Endothelial cell of umbilical vein (primary cell): ENCODE results near the gene ETS1. TPM values are rescaled to one million over a fixed set of nuclear protein-coding genes. Genes with fewer than 3 reads are reported as not detected.

Source experiments
- BruUV-seq: library from RNA; stranded (reverse); fragments of 400-500 nt; replicated peaks from 2 replicates; lab custom pipeline; 2021; lab: Mats Ljungman, UMichigan
- CTCF ChIA-PET: fragments of 300-600, 350-600 bp; sonication (Branson Sonifier 250); formaldehyde crosslinking; loops from one replicate; lab custom pipeline; 2021; ENCODE audit warnings: antibody characterized with exemption, inconsistent platforms; lab: Charles Lee
- POLR2A ChIA-PET: fragments of 300-600, 350-600 bp; sonication (Branson Sonifier 250); formaldehyde crosslinking; loops from one replicate; lab custom pipeline; 2021; ENCODE audit warnings: antibody characterized with exemption, inconsistent platforms; lab: Charles Lee
- DNase-seq: peaks from one replicate; pipeline ENCODE4 v3.0.0-alpha.2; 2011; ENCODE audit warnings: low read depth, low spot score
- FAIRE-seq: peaks from 2 replicates; lab custom pipeline; 2011; peaks lifted over from hg19 to GRCh38; lab: Jason Lieb, UNC
- H2AFZ ChIP-seq: 2 replicates; pipeline ENCODE4 v1.6.0; 2012; ENCODE audit warnings: low read depth, low read length, control low read depth, inconsistent platforms
- H3K27ac ChIP-seq: 2 replicates; pipeline ENCODE4 v1.5.1; 2011; ENCODE audit warnings: low read depth, mild to moderate bottlenecking, control low read depth, low read length, moderate library complexity; ENCODE audit not compliant: insufficient read depth
- H3K27me3 ChIP-seq, 2 experiments: 2 replicates each; pipeline versions ENCODE4 v1.6.0 to v1.6.1; 2011; ENCODE audit warnings: low read length in 2 of 2, mixed read lengths in 1 of 2; ENCODE audit not compliant: control insufficient read depth in 2 of 2, insufficient read depth in 2 of 2
- H3K36me3 ChIP-seq, 2 experiments: 2 replicates in 1 of 2; 3 replicates in 1 of 2; pipeline ENCODE4 v1.5.1; 2011; ENCODE audit warnings: low read length in 2 of 2, mild to moderate bottlenecking in 1 of 2, moderate library complexity in 1 of 2; ENCODE audit not compliant: control insufficient read depth in 2 of 2, insufficient read depth in 2 of 2; ENCODE audit errors: extremely low read depth in 1 of 2
- H3K4me1 ChIP-seq: 3 replicates; pipeline ENCODE4 v1.5.1; 2011; ENCODE audit warnings: mild to moderate bottlenecking, low read length; ENCODE audit not compliant: control insufficient read depth, insufficient read depth; ENCODE audit errors: extremely low read depth
- H3K4me2 ChIP-seq: 2 replicates; pipeline ENCODE4 v1.6.1; 2011; ENCODE audit warnings: low read length, control low read depth, mixed read lengths; ENCODE audit not compliant: insufficient read depth
- H3K4me3 ChIP-seq, 3 experiments: fragments of 200-600 bp in 1 of 3; sonication (generic), shearing (Covaris generic) in 1 of 3; replicated peaks in 1 of 3; 2 replicates each; pipeline ENCODE4 v1.5.1; 2011 to 2016; ENCODE audit warnings: control low read depth in 3 of 3, low read length in 3 of 3, mild to moderate bottlenecking in 2 of 3, inconsistent platforms in 1 of 3, low read depth in 1 of 3, moderate library complexity in 1 of 3; ENCODE audit not compliant: insufficient read depth in 1 of 3
- H3K79me2 ChIP-seq: 2 replicates; pipeline ENCODE4 v1.6.0; 2012; ENCODE audit warnings: low read length, inconsistent platforms; ENCODE audit not compliant: control insufficient read depth, insufficient read depth
- H3K9ac ChIP-seq: replicated peaks from 2 replicates; pipeline ENCODE3; 2011; ENCODE audit warnings: low read length, control low read depth; ENCODE audit not compliant: insufficient read depth; ENCODE audit errors: extremely low read depth
- H3K9me1 ChIP-seq: replicated peaks from 3 replicates; pipeline ENCODE4 v1.6.0; 2011; ENCODE audit warnings: mild to moderate bottlenecking, low read length; ENCODE audit not compliant: control insufficient read depth, insufficient read depth; ENCODE audit errors: extremely low read depth
- H3K9me3 ChIP-seq: replicated peaks from 2 replicates; pipeline ENCODE4 v1.5.1; 2012; ENCODE audit warnings: low read length, inconsistent platforms; ENCODE audit not compliant: control insufficient read depth, insufficient read depth
- H4K20me1 ChIP-seq: replicated peaks from 2 replicates; pipeline ENCODE3; 2011; ENCODE audit warnings: mild to moderate bottlenecking, low read length; ENCODE audit not compliant: control insufficient read depth, insufficient read depth; ENCODE audit errors: extremely low read depth
- EZH2 ChIP-seq: IDR thresholded peaks from 2 replicates; pipeline ENCODE4 v1.6.1; 2012; ENCODE audit warnings: borderline replicate concordance, low read depth, mild to moderate bottlenecking, moderate library complexity, low read length, inconsistent platforms; ENCODE audit not compliant: severe bottlenecking
- FOS ChIP-seq: IDR thresholded peaks from 2 replicates; pipeline ENCODE4 v1.6.1; 2011; ENCODE audit warnings: mild to moderate bottlenecking, low read length, moderate library complexity, borderline replicate concordance; ENCODE audit not compliant: insufficient read depth
- GATA2 ChIP-seq: IDR thresholded peaks from 2 replicates; pipeline ENCODE4 v1.7.0; 2011; ENCODE audit warnings: low read depth, mild to moderate bottlenecking, moderate library complexity, mixed read lengths, low read length; ENCODE audit not compliant: insufficient read length, insufficient read depth
- JUN ChIP-seq: IDR thresholded peaks from 2 replicates; pipeline ENCODE4 v1.6.1; 2011; ENCODE audit warnings: borderline replicate concordance, low read depth; ENCODE audit not compliant: insufficient read length, insufficient read depth
- MYC ChIP-seq: IDR thresholded peaks from one replicate; pipeline ENCODE4 v1.6.1; 2011; ENCODE audit warnings: mild to moderate bottlenecking, low read depth, low read length
- POLR2A ChIP-seq: IDR thresholded peaks from 2 replicates; pipeline ENCODE4 v1.6.1; 2012; ENCODE audit warnings: low read depth, mild to moderate bottlenecking, control low read depth, low read length
- POLR2AphosphoS5 ChIP-seq: IDR thresholded peaks from 2 replicates; pipeline ENCODE4 v1.6.1; 2012; ENCODE audit warnings: low read depth, mild to moderate bottlenecking, control low read depth, low read length, moderate library complexity; ENCODE audit not compliant: insufficient read depth
- dilution Hi-C: fragments of 300-500 bp; cut with MboI; formaldehyde crosslinking; loops from one replicate; pipeline ENCODE4 v1.15.0; 2019; ENCODE audit warnings: low sequenced_read_pairs; ENCODE audit not compliant: extremely low pct_ligation_motif_present
- intact Hi-C: fragments of 100-400 bp; cut with micrococcal nuclease; formaldehyde crosslinking; loops from one replicate; pipeline ENCODE4 v1.10.0; 2022
- polyA plus RNA-seq, 4 experiments: library from polyadenylated mRNA; depleted of rRNA in 3 of 4; stranded (reverse) in 3 of 4; unstranded in 1 of 4; fragments of >200 nt; gene quantifications; 2 replicates each; pipeline versions ENCODE4 v1.2.1 to v1.2.3, GENCODE V29; 2011 to 2012; ENCODE audit warnings: missing spikeins in 1 of 4
- total RNA-seq: library from RNA; stranded (reverse); gene quantifications from 2 replicates; pipeline ENCODE4 v1.2.3, GENCODE V29; 2021
- TF ChIP-seq, protein P1 (sequence below), 2 donors: IDR thresholded peaks; 1 replicate in 1 of 2; 2 replicates in 1 of 2; pipeline ENCODE4 v1.5.1; 2011; ENCODE audit warnings: low read length in 2 of 2, mild to moderate bottlenecking in 2 of 2, moderate library complexity in 2 of 2, control low read depth in 1 of 2, inconsistent platforms in 1 of 2, low read depth in 1 of 2; ENCODE audit not compliant: insufficient read depth in 1 of 2; ENCODE audit errors: extremely low read depth in 1 of 2
- TF ChIP-seq, protein P2 (sequence below): IDR thresholded peaks from 2 replicates; pipeline ENCODE4 v1.6.1; 2011; ENCODE audit not compliant: insufficient read depth, insufficient read length

ETS1 gene
- total and polyA plus RNA-seq, 2 donors (not counting 3 experiments of a cell fraction or from before 2014, with no cell fraction given), result 34.2 to 115 TPM

DNA sequence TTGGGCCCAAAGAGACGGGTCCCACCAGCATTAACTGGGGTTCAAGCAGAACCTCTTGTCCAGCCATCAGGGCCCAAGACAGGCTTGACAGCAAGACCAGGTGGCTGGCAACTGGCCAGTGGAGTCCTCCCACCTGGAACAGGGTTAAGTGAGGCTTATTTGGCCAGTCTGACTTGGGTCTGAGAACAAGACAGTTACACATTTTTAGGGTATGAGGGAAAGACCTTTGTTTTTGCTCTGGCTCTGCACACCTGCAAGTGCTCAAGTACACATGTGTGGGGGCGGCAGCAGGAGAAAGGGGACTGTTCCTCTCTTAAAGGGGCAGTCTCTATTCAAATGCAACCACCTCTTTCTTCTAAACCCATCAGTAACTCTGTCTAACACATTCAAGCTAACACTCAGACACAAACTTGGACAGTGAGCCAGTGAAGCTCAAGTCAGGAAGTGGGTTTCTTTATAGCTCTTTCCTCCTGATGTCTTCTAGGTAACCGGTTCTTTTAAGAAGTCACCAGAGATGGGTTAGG is 116.2 kb downstream of the ETS1 start:
- CTCF ChIA-PET, result interaction anchor here (0.6 kb wide), 1 partner anchor 160 kb away, joined by 3 read pairs; no protein-coding TSS in a partner anchor
- Histone ChIP-seq H3K27me3 (no peaks in the 10 kb centered on the region), H3K27ac (no peak overlapping the region), H3K4me1 (peaks cover 22% of the 10 kb centered on the region), H3K36me3 (peaks cover 6 to 22% of the 10 kb centered on the region in 2 experiments), H3K9ac (no peak overlapping the region), H3K9me3 (no peaks in the 10 kb centered on the region), H2AFZ (no peak overlapping the region), H3K79me2 (peaks cover 44% of the 10 kb centered on the region), H3K4me2 (no peak overlapping the region), H3K9me1 (no peaks in the 10 kb centered on the region), H3K4me3 (no peak overlapping the region), H4K20me1 (no peaks in the 10 kb centered on the region)
- BruUV-seq, result no TSS peak
- TF ChIP-seq, protein P1, sequence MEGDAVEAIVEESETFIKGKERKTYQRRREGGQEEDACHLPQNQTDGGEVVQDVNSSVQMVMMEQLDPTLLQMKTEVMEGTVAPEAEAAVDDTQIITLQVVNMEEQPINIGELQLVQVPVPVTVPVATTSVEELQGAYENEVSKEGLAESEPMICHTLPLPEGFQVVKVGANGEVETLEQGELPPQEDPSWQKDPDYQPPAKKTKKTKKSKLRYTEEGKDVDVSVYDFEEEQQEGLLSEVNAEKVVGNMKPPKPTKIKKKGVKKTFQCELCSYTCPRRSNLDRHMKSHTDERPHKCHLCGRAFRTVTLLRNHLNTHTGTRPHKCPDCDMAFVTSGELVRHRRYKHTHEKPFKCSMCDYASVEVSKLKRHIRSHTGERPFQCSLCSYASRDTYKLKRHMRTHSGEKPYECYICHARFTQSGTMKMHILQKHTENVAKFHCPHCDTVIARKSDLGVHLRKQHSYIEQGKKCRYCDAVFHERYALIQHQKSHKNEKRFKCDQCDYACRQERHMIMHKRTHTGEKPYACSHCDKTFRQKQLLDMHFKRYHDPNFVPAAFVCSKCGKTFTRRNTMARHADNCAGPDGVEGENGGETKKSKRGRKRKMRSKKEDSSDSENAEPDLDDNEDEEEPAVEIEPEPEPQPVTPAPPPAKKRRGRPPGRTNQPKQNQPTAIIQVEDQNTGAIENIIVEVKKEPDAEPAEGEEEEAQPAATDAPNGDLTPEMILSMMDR (IDR thresholded peaks at IDR 0.05; ENCODE audit: extremely low read depth in 1 of 2, insufficient read depth in 1 of 2, low read depth in 1 of 2, low read length in 2 of 2), result no peak
- TF ChIP-seq POLR2A (no peak), EZH2 (no peak), FOS (no peak), GATA2 (no peak), JUN (no peak), MYC (no peak), POLR2AphosphoS5 (no peak)
- TF ChIP-seq, protein P2, sequence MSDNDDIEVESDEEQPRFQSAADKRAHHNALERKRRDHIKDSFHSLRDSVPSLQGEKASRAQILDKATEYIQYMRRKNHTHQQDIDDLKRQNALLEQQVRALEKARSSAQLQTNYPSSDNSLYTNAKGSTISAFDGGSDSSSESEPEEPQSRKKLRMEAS, result no peak
- POLR2A ChIA-PET, result no interaction called here
- intact Hi-C loops, result loop anchor here (5.0 kb wide), 1 partner anchor 161 kb away; no protein-coding TSS in a partner anchor
- no peak for DNase-seq
- FAIRE-seq, result peak; percentile 15
- dilution Hi-C loops, result no loop called here
